ENCODE results near the gene CCDC59.

The CCDC59 gene

DNA sequence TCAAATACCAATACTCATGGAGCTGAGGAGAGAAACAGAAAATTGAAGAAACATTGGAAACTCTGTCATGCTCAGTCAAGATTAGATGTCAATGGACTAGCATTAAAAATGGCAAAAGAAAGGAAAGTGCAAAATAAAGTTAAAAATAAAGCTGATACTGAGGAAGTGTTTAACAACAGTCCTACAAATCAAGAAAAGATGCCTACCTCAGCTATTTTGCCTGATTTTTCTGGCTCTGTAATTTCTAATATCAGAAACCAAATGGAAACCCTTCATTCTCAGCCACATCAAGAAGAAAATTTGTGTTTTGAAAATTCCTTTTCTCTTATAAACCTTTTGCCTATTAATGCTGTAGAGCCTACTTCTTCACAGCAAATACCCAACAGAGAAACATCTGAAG, 40.7 kb upstream of the CCDC59 start:
- Histone ChIP-seq H3K79me1 (ENCODE audit: low read length) (no peaks in the 10 kb centered on the region), H2BK12ac (ENCODE audit: low read length) (no peak overlapping the region), H3K4ac (ENCODE audit: low read depth, low read length) (no peak overlapping the region), H3K79me2 (ENCODE audit: control insufficient read depth, insufficient read depth, low read length, poor library complexity) (no peaks in the 10 kb centered on the region), H3K23ac (ENCODE audit: low read length) (no peak overlapping the region), H3K4me2 (ENCODE audit: low read length) (no peak overlapping the region), H3K18ac (ENCODE audit: low read length) (no peak overlapping the region), H3K27me3 (ENCODE audit: insufficient read depth, low read length) (no peaks in the 10 kb centered on the region), H4K8ac (ENCODE audit: low read depth, low read length) (no peak overlapping the region), H2AFZ (ENCODE audit: insufficient read depth, low read length, poor library complexity) (no peak overlapping the region), H3K4me3 (ENCODE audit: low read depth, low read length) (no peak overlapping the region), H2BK5ac (ENCODE audit: low read depth, low read length, poor library complexity) (no peak overlapping the region), H3K9ac (ENCODE audit: low read length) (no peak overlapping the region), H3K27ac (ENCODE audit: low read depth, low read length) (no peak overlapping the region), H2BK120ac (ENCODE audit: insufficient read depth, low read length, poor library complexity) (no peak overlapping the region), H3K36me3 (ENCODE audit: control insufficient read depth in 1 of 2, insufficient read depth in 2 of 2, low read length in 2 of 2) (no peaks in the 10 kb centered on the region), H3K9me3 (ENCODE audit: insufficient read depth, low read depth, low read length) (no peaks in the 10 kb centered on the region), H4K91ac (ENCODE audit: low read depth, low read length) (no peak overlapping the region), H3K14ac (ENCODE audit: low read length) (no peak overlapping the region), H3K4me1 (ENCODE audit: control insufficient read depth in 1 of 2, insufficient read depth in 2 of 2, low read length in 2 of 2) (no peaks in the 10 kb centered on the region), H2AK5ac (ENCODE audit: low read length) (no peak overlapping the region), H4K12ac (ENCODE audit: low read depth, low read length) (no peak overlapping the region)
- DNase-seq = no peak

DNA sequence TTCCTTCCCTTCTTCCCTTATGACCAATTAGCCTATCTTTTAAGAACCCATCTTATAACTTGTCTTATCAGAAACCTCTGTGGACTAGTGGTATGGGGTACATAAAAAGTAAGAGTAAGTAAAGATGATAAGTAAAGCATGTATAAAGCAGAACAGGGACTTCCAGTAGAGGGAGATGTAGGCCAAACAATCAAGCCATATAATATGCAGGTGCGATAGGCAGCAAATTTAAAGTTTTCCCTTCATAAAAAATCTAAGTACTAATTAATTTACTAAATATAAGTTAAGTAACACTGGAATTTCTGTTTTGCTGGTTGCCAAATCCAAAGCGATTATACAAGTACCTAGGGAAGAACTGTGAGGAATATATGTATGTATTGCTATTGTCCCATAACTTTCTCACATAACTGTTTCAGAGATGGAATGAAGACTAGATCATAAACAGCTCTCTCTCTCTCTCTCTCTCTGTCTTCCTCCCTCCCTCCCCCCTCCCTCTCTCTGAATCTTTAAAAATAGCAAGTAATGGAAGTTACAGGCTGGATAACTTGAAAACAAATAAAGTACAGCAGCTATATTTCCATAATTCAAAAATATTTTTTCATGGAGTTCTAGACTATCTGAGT, 25.9 kb upstream of the CCDC59 start:
- no peaks in the 10 kb centered on the region for H3K79me2 ChIP-seq (ENCODE audit: control insufficient read depth, insufficient read depth, low read length, poor library complexity)
- no peaks in the 10 kb centered on the region for H3K79me1 ChIP-seq (ENCODE audit: low read length)
- no peak overlapping the region for H3K14ac ChIP-seq (ENCODE audit: low read length)
- no CpG with 5 or more reads among the region's 2 CpGs for WGBS (ENCODE audit: extremely low coverage, insufficient coverage, insufficient read length)
- H2AFZ ChIP-seq (ENCODE audit: insufficient read depth, low read length, poor library complexity) = no peak overlapping the region
- H2BK120ac ChIP-seq (ENCODE audit: insufficient read depth, low read length, poor library complexity) = no peak overlapping the region
- no peak overlapping the region for H3K23ac ChIP-seq (ENCODE audit: low read length)
- no peak overlapping the region for H4K12ac ChIP-seq (ENCODE audit: low read depth, low read length)
- H3K27me3 ChIP-seq (ENCODE audit: insufficient read depth, low read length) = no peaks in the 10 kb centered on the region
- DNase-seq = peak in 1 of 2 donors; percentile 17
- no peak overlapping the region for H4K8ac ChIP-seq (ENCODE audit: low read depth, low read length)
- no peak overlapping the region for H2BK5ac ChIP-seq (ENCODE audit: low read depth, low read length, poor library complexity)
- no peak overlapping the region for H3K4ac ChIP-seq (ENCODE audit: low read depth, low read length)
- H3K9me3 ChIP-seq (ENCODE audit: insufficient read depth, low read depth, low read length) = no peaks in the 10 kb centered on the region
- H3K27ac ChIP-seq (ENCODE audit: low read depth, low read length) = no peak overlapping the region
- no peaks in the 10 kb centered on the region for H3K4me1 ChIP-seq (ENCODE audit: control insufficient read depth in 1 of 2, insufficient read depth in 2 of 2, low read length in 2 of 2)
- H2AK5ac ChIP-seq (ENCODE audit: low read length) = no peak overlapping the region
- no peaks in the 10 kb centered on the region for H3K36me3 ChIP-seq (ENCODE audit: control insufficient read depth in 1 of 2, insufficient read depth in 2 of 2, low read length in 2 of 2)
- no peak overlapping the region for H3K4me3 ChIP-seq (ENCODE audit: low read depth, low read length)
- H3K4me2 ChIP-seq (ENCODE audit: low read length) = no peak overlapping the region
- H3K18ac ChIP-seq (ENCODE audit: low read length) = no peak overlapping the region
- H4K91ac ChIP-seq (ENCODE audit: low read depth, low read length) = no peak overlapping the region
- no peak overlapping the region for H3K9ac ChIP-seq (ENCODE audit: low read length)
- no peak overlapping the region for H2BK12ac ChIP-seq (ENCODE audit: low read length)

GRCh38 chr12:82378997-82379396, 20.8 kb upstream of the CCDC59 start:
- Histone ChIP-seq H3K27ac (ENCODE audit: low read depth, low read length) (no peak overlapping the region), H3K79me2 (ENCODE audit: control insufficient read depth, insufficient read depth, low read length, poor library complexity) (no peaks in the 10 kb centered on the region), H3K9ac (ENCODE audit: low read length) (no peak overlapping the region), H2AFZ (ENCODE audit: insufficient read depth, low read length, poor library complexity) (no peak overlapping the region), H3K27me3 (ENCODE audit: insufficient read depth, low read length) (no peaks in the 10 kb centered on the region), H2BK120ac (ENCODE audit: insufficient read depth, low read length, poor library complexity) (no peak overlapping the region), H4K8ac (ENCODE audit: low read depth, low read length) (no peak overlapping the region), H2BK12ac (ENCODE audit: low read length) (no peak overlapping the region), H3K4me3 (ENCODE audit: low read depth, low read length) (no peak overlapping the region), H3K23ac (ENCODE audit: low read length) (no peak overlapping the region), H3K4me2 (ENCODE audit: low read length) (no peak overlapping the region), H3K9me3 (ENCODE audit: insufficient read depth, low read depth, low read length) (peaks cover under 1% of the 10 kb centered on the region), H2BK5ac (ENCODE audit: low read depth, low read length, poor library complexity) (no peak overlapping the region), H2AK5ac (ENCODE audit: low read length) (no peak overlapping the region), H4K12ac (ENCODE audit: low read depth, low read length) (no peak overlapping the region), H3K4me1 (ENCODE audit: control insufficient read depth in 1 of 2, insufficient read depth in 2 of 2, low read length in 2 of 2) (no peaks in the 10 kb centered on the region), H3K79me1 (ENCODE audit: low read length) (no peaks in the 10 kb centered on the region), H3K4ac (ENCODE audit: low read depth, low read length) (no peak overlapping the region), H3K18ac (ENCODE audit: low read length) (no peak overlapping the region), H3K14ac (ENCODE audit: low read length) (no peak overlapping the region), H4K91ac (ENCODE audit: low read depth, low read length) (no peak overlapping the region), H3K36me3 (ENCODE audit: control insufficient read depth in 1 of 2, insufficient read depth in 2 of 2, low read length in 2 of 2) (no peaks in the 10 kb centered on the region)
- DNase-seq = no peak

GRCh38 chr12:82375201-82375600, 17.0 kb upstream of the CCDC59 start:
- Histone ChIP-seq H3K4ac (ENCODE audit: low read depth, low read length) (no peak overlapping the region), H3K14ac (ENCODE audit: low read length) (no peak overlapping the region), H2AFZ (ENCODE audit: insufficient read depth, low read length, poor library complexity) (no peak overlapping the region), H3K36me3 (ENCODE audit: control insufficient read depth in 1 of 2, insufficient read depth in 2 of 2, low read length in 2 of 2) (no peaks in the 10 kb centered on the region), H2BK12ac (ENCODE audit: low read length) (no peak overlapping the region), H3K79me2 (ENCODE audit: control insufficient read depth, insufficient read depth, low read length, poor library complexity) (no peaks in the 10 kb centered on the region), H3K4me2 (ENCODE audit: low read length) (no peak overlapping the region), H4K12ac (ENCODE audit: low read depth, low read length) (no peak overlapping the region), H3K9ac (ENCODE audit: low read length) (no peak overlapping the region), H3K79me1 (ENCODE audit: low read length) (no peaks in the 10 kb centered on the region), H3K9me3 (ENCODE audit: insufficient read depth, low read depth, low read length) (peaks cover 3% of the 10 kb centered on the region), H3K18ac (ENCODE audit: low read length) (no peak overlapping the region), H4K8ac (ENCODE audit: low read depth, low read length) (no peak overlapping the region), H2BK120ac (ENCODE audit: insufficient read depth, low read length, poor library complexity) (no peak overlapping the region), H3K4me1 (ENCODE audit: control insufficient read depth in 1 of 2, insufficient read depth in 2 of 2, low read length in 2 of 2) (no peaks in the 10 kb centered on the region), H2AK5ac (ENCODE audit: low read length) (no peak overlapping the region), H3K23ac (ENCODE audit: low read length) (no peak overlapping the region), H3K27me3 (ENCODE audit: insufficient read depth, low read length) (no peaks in the 10 kb centered on the region), H3K27ac (ENCODE audit: low read depth, low read length) (no peak overlapping the region), H2BK5ac (ENCODE audit: low read depth, low read length, poor library complexity) (no peak overlapping the region), H3K4me3 (ENCODE audit: low read depth, low read length) (no peak overlapping the region), H4K91ac (ENCODE audit: low read depth, low read length) (no peak overlapping the region)
- DNase-seq = no peak
- WGBS (ENCODE audit: extremely low coverage, insufficient coverage, insufficient read length) = no CpG with 5 or more reads among the region's 2 CpGs
